H9 (cell line): ENCODE results near the gene DTNB. TPM values are rescaled to one million over a fixed set of nuclear protein-coding genes. Genes with fewer than 3 reads are reported as not detected.

Experiments
- DNase-seq: peaks from one replicate; pipeline ENCODE4 v3.0.0-alpha.2; 2017
- H2AFZ ChIP-seq: one replicate; pipeline ENCODE4 v1.6.1; 2013; ENCODE audit warnings: mild to moderate bottlenecking, low read length, control low read depth, moderate library complexity
- H2AK5ac ChIP-seq: 2 replicates; pipeline ENCODE4 v1.6.1; 2013; ENCODE audit warnings: low read length, control low read depth, mixed read lengths; ENCODE audit not compliant: insufficient read length
- H2BK120ac ChIP-seq: one replicate; pipeline ENCODE4 v1.6.1; 2013; ENCODE audit warnings: low read depth, mild to moderate bottlenecking, low read length, control low read depth, inconsistent platforms; ENCODE audit not compliant: poor library complexity, severe bottlenecking
- H2BK12ac ChIP-seq: 2 replicates; pipeline ENCODE4 v1.6.1; 2013; ENCODE audit warnings: low read length, control low read depth, mixed read lengths, low read depth; ENCODE audit not compliant: insufficient read length
- H2BK15ac ChIP-seq: 2 replicates; pipeline ENCODE4 v1.6.1; 2013; ENCODE audit warnings: low read depth, low read length, control low read depth
- H2BK20ac ChIP-seq: one replicate; pipeline ENCODE4 v1.6.1; 2013; ENCODE audit warnings: low read depth, mild to moderate bottlenecking, low read length, control low read depth, inconsistent platforms; ENCODE audit not compliant: poor library complexity, severe bottlenecking
- H2BK5ac ChIP-seq: 2 replicates; pipeline ENCODE4 v1.6.1; 2013; ENCODE audit warnings: low read length, control low read depth, mixed read lengths; ENCODE audit not compliant: insufficient read length
- H3K14ac ChIP-seq: 2 replicates; pipeline ENCODE4 v1.6.1; 2013; ENCODE audit warnings: low read length, control low read depth; ENCODE audit not compliant: insufficient read depth
- H3K18ac ChIP-seq: 2 replicates; pipeline ENCODE4 v1.6.1; 2013; ENCODE audit warnings: low read depth, mild to moderate bottlenecking, mixed read lengths, low read length, control low read depth; ENCODE audit not compliant: insufficient read length
- H3K23ac ChIP-seq: 2 replicates; pipeline ENCODE4 v1.6.1; 2013; ENCODE audit warnings: low read length, control low read depth, mixed read lengths, low read depth; ENCODE audit not compliant: insufficient read length
- H3K23me2 ChIP-seq: 2 replicates; pipeline ENCODE4 v1.6.1; 2013; ENCODE audit warnings: low read depth, mild to moderate bottlenecking, mixed read lengths, low read length, control low read depth; ENCODE audit not compliant: insufficient read length, poor library complexity, severe bottlenecking
- H3K27ac ChIP-seq: 2 replicates; pipeline ENCODE4 v1.5.1; 2013; ENCODE audit warnings: low read length, control low read depth, mixed read lengths, low read depth; ENCODE audit not compliant: insufficient read length
- H3K27me3 ChIP-seq: 2 replicates; pipeline ENCODE4 v1.6.1; 2013; ENCODE audit warnings: low read length, control low read depth, inconsistent platforms; ENCODE audit not compliant: insufficient read depth
- H3K4ac ChIP-seq: 2 replicates; pipeline ENCODE4 v1.6.1; 2013; ENCODE audit warnings: low read depth, mild to moderate bottlenecking, control low read depth, inconsistent platforms, low read length, moderate library complexity
- H3K4me1 ChIP-seq: 2 replicates; pipeline ENCODE4 v1.6.1; 2013; ENCODE audit warnings: low read length, control low read depth, inconsistent platforms; ENCODE audit not compliant: insufficient read depth
- H3K4me2 ChIP-seq: 2 replicates; pipeline ENCODE4 v1.6.1; 2013; ENCODE audit warnings: low read length, control low read depth, mixed read lengths; ENCODE audit not compliant: insufficient read length, insufficient read depth
- H3K56ac ChIP-seq: 2 replicates; pipeline ENCODE4 v1.6.1; 2013; ENCODE audit warnings: low read depth, mild to moderate bottlenecking, mixed read lengths, low read length, control low read depth; ENCODE audit not compliant: insufficient read length
- H3K79me1 ChIP-seq: 2 replicates; pipeline ENCODE4 v1.6.1; 2013; ENCODE audit warnings: low read depth, mild to moderate bottlenecking, moderate library complexity, low read length, control low read depth, inconsistent platforms; ENCODE audit not compliant: insufficient read depth, poor library complexity, severe bottlenecking
- H3K79me2 ChIP-seq: 2 replicates; pipeline ENCODE4 v1.6.1; 2013; ENCODE audit warnings: low read length, control low read depth, inconsistent platforms; ENCODE audit not compliant: insufficient read depth
- H3K9ac ChIP-seq: 2 replicates; pipeline ENCODE4 v1.6.1; 2013; ENCODE audit warnings: low read length, control low read depth, mixed read lengths; ENCODE audit not compliant: insufficient read length; ENCODE audit errors: extremely low read depth
- H3K9me3 ChIP-seq: one replicate; pipeline ENCODE4 v1.6.1; 2013; ENCODE audit warnings: low read depth, low read length, inconsistent platforms; ENCODE audit not compliant: control insufficient read depth
- H3T11ph ChIP-seq: one replicate; pipeline ENCODE4 v1.6.1; 2013; ENCODE audit warnings: mild to moderate bottlenecking, low read length, control low read depth, inconsistent platforms
- H4K20me1 ChIP-seq: one replicate; pipeline ENCODE4 v1.6.1; 2013; ENCODE audit not compliant: control insufficient read depth, insufficient read length, insufficient read depth
- H4K5ac ChIP-seq: 2 replicates; pipeline ENCODE4 v1.6.1; 2013; ENCODE audit warnings: low read depth, mild to moderate bottlenecking, mixed read lengths, low read length, control low read depth; ENCODE audit not compliant: insufficient read length
- H4K8ac ChIP-seq: replicated peaks from 2 replicates; pipeline ENCODE4 v1.6.1; 2013; ENCODE audit warnings: low read length, control low read depth, mixed read lengths, low read depth; ENCODE audit not compliant: insufficient read length
- H4K91ac ChIP-seq: 2 replicates; pipeline ENCODE4 v1.6.1; 2013; ENCODE audit warnings: low read depth, mild to moderate bottlenecking, moderate library complexity, mixed read lengths, low read length, control low read depth; ENCODE audit not compliant: insufficient read length
- H3K27ac Mint-ChIP-seq, 3 experiments: 2 replicates in 2 of 3; 3 replicates in 1 of 3; pipeline ENCODE4 v1.8.0; 2020 to 2021; ENCODE audit warnings: mixed read lengths in 3 of 3, mild to moderate bottlenecking in 1 of 3, moderate library complexity in 1 of 3
- H3K27me3 Mint-ChIP-seq: 2 replicates; pipeline ENCODE4 v1.8.0; 2021; ENCODE audit warnings: low read depth, mild to moderate bottlenecking, moderate library complexity, mixed read lengths
- H3K36me3 Mint-ChIP-seq, 3 experiments: 2 replicates in 2 of 3; 3 replicates in 1 of 3; pipeline ENCODE4 v1.8.0; 2020 to 2021; ENCODE audit warnings: low read depth in 3 of 3, mixed read lengths in 3 of 3; ENCODE audit not compliant: insufficient read depth in 1 of 3
- H3K4me1 Mint-ChIP-seq, 2 experiments: 2 replicates each; pipeline ENCODE4 v1.8.0; 2020; ENCODE audit warnings: mixed read lengths in 2 of 2
- H3K4me3 Mint-ChIP-seq, 2 experiments: 2 replicates in 1 of 2; 3 replicates in 1 of 2; pipeline ENCODE4 v1.8.0; 2020 to 2021; ENCODE audit warnings: mild to moderate bottlenecking in 2 of 2, mixed read lengths in 2 of 2, moderate library complexity in 1 of 2
- H3K9me3 Mint-ChIP-seq, 2 experiments: 2 replicates in 1 of 2; 3 replicates in 1 of 2; pipeline ENCODE4 v1.8.0; 2020; ENCODE audit warnings: mild to moderate bottlenecking in 2 of 2, mixed read lengths in 2 of 2, moderate library complexity in 1 of 2
- WGBS: extraction: QIAGEN DNeasy Blood & Tissue Kit; methylation state at CpG from one replicate; pipeline ENCODE4 v1.1.7; 2013; ENCODE audit warnings: missing lambda C conversion rate, low lambda C conversion rate, mixed read lengths; ENCODE audit not compliant: insufficient read length; ENCODE audit errors: extremely low coverage; 5-methylcytosine and 5-hydroxymethylcytosine counted together
- total RNA-seq: library from RNA; stranded (reverse); gene quantifications from 2 replicates; pipeline ENCODE4 v1.2.1, GENCODE V29; 2021
- TF ChIP-seq, protein P1 (sequence below): fragments of 200-600 bp; sonication (generic); conservative IDR thresholded peaks from 3 replicates; pipeline ENCODE4 v1.8.0; 2021; ENCODE audit warnings: antibody characterized with exemption, mild to moderate bottlenecking

The DTNB gene
- total RNA-seq, 1 experiment from 2014 or later: 26.7 TPM

DNA sequence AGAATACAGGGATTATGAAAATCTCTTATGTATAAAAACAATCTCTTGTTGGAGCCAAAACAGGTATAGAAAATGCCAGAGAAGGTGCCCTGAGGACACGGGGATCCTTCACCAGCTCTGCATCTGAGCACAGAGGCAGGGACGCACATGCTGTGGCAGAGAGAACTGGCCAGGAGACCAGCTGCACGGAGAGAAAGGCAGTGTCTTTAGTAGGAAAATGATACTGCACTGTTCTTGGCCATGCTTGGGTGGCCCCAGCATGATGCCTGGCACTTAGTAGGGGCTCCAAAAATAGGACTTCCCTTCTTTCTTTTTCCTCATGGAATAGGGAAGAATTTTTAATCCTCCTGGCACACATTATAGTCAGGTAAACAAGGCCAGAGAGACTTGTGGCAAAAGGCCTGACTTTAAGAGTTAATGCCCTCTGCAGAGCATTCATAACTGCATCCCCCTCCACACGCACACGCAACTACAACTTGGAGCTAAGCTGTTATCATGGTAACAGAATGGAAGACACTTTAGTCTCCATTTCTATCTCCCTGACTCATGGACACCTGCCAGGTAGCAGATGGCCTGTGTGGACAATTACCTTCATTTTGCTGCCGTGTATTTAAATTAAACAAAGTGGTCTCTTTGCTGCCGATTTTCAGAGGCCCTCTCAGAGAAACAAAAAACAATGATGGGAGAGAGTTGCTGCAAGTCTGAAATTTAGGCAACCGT, 271.9 kb downstream of the DTNB start:
- Histone ChIP-seq H3K27ac (no peak overlapping the region), H2BK5ac (no peak overlapping the region), H3K4me1 (no peaks in the 10 kb centered on the region; the same call in 1 of the 2 replicates), H3K56ac (no peak overlapping the region), H3K9ac (no peak overlapping the region), H2AK5ac (no peak overlapping the region), H3K23ac (no peak overlapping the region), H4K20me1 (no peaks in the 10 kb centered on the region), H2BK20ac (no peak overlapping the region), H3K4me2 (no peak overlapping the region), H2BK15ac (no peak overlapping the region), H2BK120ac (no peak overlapping the region), H2AFZ (no peak overlapping the region), H3K4ac (no peak overlapping the region), H3K27me3 (no peaks in the 10 kb centered on the region), H4K91ac (no peak overlapping the region), H4K5ac (no peak overlapping the region), H3K79me2 (no peaks in the 10 kb centered on the region; the same call in 1 of the 2 replicates), H3K79me1 (no peaks in the 10 kb centered on the region), H2BK12ac (no peak overlapping the region), H3K9me3 (no peaks in the 10 kb centered on the region), H4K8ac (no peak overlapping the region), H3K18ac (no peak overlapping the region), H3T11ph (no peak overlapping the region), H3K23me2 (no peaks in the 10 kb centered on the region), H3K14ac (no peak overlapping the region)
- Mint-ChIP-seq H3K4me1 (peaks cover 10 to 13% of the 10 kb centered on the region in 2 experiments), H3K9me3 (no peaks in the 10 kb centered on the region), H3K36me3 (no peaks in the 10 kb centered on the region; a peak in 3 of 7 replicates), H3K27me3 (no peaks in the 10 kb centered on the region), H3K27ac (no peak overlapping the region; a peak in 1 of 7 replicates), H3K4me3 (no peak overlapping the region)
- TF ChIP-seq, protein P1, sequence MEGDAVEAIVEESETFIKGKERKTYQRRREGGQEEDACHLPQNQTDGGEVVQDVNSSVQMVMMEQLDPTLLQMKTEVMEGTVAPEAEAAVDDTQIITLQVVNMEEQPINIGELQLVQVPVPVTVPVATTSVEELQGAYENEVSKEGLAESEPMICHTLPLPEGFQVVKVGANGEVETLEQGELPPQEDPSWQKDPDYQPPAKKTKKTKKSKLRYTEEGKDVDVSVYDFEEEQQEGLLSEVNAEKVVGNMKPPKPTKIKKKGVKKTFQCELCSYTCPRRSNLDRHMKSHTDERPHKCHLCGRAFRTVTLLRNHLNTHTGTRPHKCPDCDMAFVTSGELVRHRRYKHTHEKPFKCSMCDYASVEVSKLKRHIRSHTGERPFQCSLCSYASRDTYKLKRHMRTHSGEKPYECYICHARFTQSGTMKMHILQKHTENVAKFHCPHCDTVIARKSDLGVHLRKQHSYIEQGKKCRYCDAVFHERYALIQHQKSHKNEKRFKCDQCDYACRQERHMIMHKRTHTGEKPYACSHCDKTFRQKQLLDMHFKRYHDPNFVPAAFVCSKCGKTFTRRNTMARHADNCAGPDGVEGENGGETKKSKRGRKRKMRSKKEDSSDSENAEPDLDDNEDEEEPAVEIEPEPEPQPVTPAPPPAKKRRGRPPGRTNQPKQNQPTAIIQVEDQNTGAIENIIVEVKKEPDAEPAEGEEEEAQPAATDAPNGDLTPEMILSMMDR: no peak
- DNase-seq: no peak
- WGBS: no CpG with 5 or more reads among the region's 8 CpGs
